ENCODE data around the gene CDC123.
A peak's percentile ranks its signal among the peaks of the same experiment; 100 is the strongest.
"Not testable (repeated sequence)": the region's sequence is repeated elsewhere in the genome, so short reads cannot be mapped to it uniquely, and the experiment has no call there.

The CDC123 gene

GRCh38 chr10:12237265-12238220, 41.6 kb downstream of the CDC123 start:
- DNase-seq, result peak; percentile 7

DNA sequence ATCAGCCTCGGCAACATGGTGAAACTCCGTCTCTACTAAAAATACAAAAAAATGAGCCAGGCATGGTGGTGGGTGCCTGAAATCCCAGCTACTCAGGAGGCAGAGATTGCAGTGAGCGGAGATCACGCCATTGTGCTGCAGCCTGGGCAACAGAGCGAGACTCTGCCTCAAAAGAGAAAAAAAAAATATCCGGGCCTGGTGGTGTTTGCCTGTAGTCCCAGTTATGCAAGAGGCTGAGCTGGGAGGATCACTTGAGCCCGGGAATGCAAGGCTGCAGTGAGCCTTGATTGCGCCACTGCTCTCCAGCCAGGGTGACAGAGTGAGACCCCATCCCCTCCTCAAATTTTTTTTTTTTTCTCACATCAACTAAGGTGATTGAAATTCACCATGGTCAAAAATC, 42.8 kb downstream of the CDC123 start:
- DNase-seq, result no peak

GRCh38 chr10:12241810-12242529, 46.0 kb downstream of the CDC123 start:
- no peak for DNase-seq

DNA sequence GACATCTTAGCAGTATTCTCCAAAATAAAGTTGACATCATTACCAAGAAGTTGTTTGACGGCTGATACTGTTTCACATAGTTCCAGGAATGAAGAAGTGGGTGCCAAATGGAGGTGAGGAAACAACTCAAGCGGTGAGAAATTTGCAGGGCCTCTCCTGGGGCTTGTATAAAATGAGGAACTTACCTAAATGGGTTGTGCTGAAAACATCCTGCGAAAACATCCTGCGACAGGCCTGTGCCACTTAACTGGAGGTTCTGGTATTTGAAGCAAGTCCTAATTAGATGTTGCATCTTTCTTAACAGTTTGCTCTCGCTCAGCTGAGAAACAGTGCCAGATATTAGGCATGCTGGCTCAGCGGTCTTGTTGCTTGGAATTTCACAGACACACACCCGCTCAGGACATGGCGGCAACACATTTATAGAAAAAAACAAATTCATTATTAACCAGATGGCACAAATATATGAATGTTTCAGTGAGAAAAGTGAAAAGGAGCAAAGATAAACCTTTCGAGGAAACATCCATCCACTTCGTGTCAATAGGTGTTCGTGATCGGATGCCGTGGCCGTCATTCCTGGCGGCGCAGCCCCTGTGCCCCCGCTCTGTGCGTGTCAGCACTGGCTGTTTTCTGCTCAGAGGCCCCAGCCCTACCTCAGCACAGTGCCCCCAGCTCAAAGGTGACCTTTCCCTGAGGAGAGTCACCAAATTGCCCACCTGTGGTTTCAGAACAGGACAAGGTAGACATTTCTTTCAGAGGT, 48.1 kb downstream of the CDC123 start:
- no peak for DNase-seq

DNA sequence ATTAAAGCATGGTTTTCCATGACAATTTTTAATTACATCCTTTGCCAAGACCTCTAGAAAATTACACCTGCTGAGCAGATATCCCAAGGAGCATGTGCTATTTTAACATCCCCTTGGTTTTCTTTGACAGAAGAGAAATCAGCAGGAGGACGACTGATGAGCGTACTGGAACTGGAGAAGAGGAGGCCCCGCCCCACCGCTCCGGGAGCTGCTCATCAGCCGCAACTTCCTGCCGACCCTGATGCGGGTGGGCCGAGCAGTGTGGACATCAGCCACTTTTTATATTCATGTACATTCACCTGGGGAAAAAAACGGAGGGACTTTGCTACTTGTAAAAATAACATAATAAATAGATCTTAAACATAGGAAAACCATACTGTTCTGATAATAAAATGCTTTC, 54.2 kb downstream of the CDC123 start:
- DNase-seq, result no peak

- not testable (repeated sequence) for DNase-seq
Measured at GRCh38 chr10:12250702-12251101, 54.7 kb downstream of the CDC123 start.

- DNase-seq, result no peak
Measured at GRCh38 chr10:12251581-12251980, 55.6 kb downstream of the CDC123 start.

DNA sequence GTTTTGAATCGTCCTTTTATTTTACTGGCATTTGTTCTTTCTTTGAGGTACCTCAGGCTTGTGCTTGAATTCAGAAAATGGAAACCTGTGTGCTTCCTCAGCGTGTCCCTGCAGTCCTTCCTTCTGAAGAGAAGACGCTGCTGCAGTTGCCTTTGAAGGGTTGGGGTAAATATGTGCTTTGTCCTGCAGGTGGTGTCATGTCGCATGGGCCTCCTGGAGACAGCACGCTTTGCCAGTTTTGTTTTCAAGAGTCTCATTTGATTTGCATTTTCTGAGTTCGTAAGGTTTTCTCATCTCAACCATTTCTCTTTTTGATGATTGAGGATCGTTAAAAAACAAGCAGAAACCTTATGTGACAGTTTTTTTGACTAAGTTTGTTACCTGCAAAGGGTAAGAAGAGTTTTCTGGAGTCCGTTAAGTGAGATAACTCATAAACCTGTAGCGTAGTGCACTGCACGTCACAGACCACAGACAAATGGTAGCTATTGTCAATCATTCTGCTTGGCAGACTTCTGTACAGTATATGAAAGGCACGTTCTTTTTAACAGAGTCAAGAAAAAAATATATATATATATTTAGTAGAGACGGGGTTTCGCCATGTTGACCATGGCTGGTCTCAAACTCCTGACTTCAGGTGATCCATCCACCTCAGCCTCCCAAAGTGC, 57.0 kb downstream of the CDC123 start:
- no peak for DNase-seq

- DNase-seq, result no peak
Measured at GRCh38 chr10:12255048-12255447, 59.1 kb downstream of the CDC123 start.

GRCh38 chr10:12259988-12260387, 64.0 kb downstream of the CDC123 start:
- DNase-seq, result no peak

DNA sequence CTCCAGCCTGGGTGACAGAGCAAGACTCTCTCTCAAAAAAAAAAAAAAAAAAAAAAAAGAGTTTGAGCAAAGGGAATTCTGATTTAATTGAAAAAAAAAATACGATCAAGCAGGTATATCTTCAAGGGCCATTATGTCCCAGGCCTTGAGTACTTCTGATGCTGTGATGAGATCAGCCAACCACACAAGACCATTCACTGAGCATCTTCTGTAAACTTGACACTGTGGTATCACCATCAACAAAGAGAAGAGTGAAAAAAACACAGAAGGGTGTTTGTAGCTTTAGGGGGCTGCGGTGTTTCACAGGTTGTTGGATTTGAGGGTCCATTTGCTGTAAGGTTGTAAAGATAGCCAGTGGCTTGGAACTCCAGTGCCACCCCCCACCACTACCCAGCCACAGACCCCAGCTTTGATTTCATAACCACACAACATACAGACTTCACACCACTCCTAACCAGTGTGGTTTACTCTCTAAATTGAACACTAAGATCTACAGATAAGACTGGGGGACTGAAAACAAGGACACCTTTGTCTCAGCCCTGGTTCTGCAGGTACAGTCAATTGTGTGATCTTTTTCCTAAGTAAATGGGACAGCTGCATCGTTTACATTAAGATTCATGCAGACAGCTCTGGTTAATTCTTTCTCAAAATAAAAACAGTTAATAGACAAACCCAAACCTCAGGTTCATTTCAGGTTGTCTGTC, 66.4 kb downstream of the CDC123 start:
- DNase-seq, result no peak

DNA sequence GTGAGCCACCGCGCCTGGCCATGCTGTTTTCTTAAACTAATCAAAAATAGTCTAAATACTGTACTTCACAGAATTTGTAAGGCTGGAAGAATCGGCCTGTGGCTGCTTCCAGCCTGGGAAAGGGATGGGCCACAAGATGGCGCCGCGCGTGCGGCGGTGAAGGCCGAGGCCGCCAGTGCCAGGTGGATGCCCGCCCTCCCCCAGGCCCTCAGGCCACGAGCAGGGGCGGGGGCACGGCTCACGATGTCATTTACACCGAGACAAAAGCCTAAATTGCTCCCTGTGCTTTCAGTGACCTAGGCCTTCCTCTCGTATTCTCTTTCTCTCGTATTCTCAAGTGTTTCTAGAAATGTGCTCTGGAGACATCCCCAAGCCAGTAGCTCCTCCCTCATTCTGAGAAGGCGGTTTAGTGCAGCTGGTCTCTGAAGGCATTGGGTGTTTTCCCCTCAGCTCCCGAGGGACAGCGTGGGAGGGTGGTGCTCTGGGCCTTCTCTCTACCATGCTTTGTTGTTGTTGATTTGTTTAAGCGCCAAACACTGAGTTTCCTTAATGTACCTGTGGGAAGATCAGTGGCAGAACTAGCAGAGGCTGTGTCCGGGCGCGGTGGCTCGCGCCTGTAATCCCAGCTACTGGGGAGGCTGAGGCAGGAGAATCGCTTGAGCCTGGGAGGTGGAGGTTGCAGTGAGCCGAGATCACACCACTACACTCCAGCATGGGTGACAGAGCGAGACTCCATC, 68.4 kb downstream of the CDC123 start:
- DNase-seq, result peak; percentile 55

- no peak for DNase-seq
Measured at GRCh38 chr10:12269056-12269455, 73.1 kb downstream of the CDC123 start.

GRCh38 chr10:12271210-12271540, 75.2 kb downstream of the CDC123 start:
- DNase-seq, result no peak

GRCh38 chr10:12277862-12278261, 81.9 kb downstream of the CDC123 start:
- DNase-seq, result not testable (repeated sequence)

- DNase-seq, result no peak
Measured at GRCh38 chr10:12279281-12279680, 83.3 kb downstream of the CDC123 start.

DNA sequence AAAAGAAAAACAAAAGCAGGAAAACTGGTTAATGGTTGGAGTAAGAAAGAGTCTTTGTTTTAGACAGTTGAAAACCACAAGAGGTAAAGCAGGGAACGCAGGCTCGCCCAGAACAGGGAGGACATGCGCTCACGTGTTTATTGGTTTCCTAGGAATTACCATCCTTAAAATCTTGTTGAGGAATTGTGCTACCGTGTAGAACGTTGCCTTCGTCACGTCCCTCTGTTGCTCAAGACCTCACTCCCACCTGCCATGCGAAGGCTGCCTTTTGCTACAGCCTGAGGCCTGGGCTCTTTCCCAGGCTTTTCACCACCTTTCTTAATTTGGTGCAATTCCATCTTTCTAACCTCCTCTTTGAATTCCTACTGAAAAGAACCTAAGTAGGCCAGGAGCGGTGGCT, 91.8 kb downstream of the CDC123 start:
- no peak for DNase-seq

GRCh38 chr10:12297784-12298183, 101.8 kb downstream of the CDC123 start:
- DNase-seq, result not testable (repeated sequence)

DNA sequence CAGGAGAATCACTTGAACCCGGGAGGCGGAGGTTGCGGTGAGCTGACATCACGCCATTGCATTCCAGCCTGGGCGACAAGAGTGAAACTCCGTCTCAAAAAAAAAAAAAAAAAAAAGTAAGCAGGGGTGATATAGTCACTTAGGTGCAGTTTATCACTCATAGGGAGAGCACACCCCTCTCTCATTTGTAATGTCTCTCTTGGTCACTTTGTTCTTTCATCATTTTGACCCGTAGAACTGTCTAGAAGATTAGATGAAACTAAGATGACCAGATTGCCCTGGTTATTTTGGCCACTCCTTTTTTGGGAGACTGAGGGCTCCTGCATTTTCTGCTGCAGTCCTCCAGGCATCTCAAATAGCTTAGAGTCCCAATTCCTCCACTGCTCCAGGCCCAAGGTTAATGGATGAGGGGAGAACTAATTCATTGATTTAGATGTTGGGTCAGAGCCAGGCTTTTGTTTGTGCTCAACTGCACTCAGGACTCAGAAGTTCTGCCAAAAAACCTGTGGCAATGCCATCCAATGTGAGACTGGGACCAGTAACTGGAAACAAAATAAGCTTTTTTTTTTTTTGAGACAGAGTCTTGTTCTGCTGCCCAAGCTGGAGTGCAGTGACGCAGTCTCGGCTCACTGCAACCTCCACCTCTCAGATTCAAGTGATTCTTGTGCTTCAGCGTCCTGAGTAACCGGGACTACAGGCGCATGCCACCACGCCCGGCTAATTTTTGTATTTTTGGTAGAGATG, 103.4 kb downstream of the CDC123 start:
- peak; percentile 61 for DNase-seq
